HCT116 (cell line): ENCODE results near the gene STT3B. TPM values are rescaled to one million over a fixed set of nuclear protein-coding genes. Genes with fewer than 3 reads are reported as not detected.

Experiments
- ATAC-seq: fragments of 200-7000 bp; cut with Tn5 transposase; 2 replicates; pipeline ENCODE4 v1.9.1; 2020; ENCODE audit warnings: mild to moderate bottlenecking, moderate library complexity
- BruUV-seq: library from RNA; stranded (reverse); fragments of 400-500 nt; replicated peaks from 2 replicates; lab custom pipeline; 2021; lab: Mats Ljungman, UMichigan
- CTCF ChIA-PET: fragments of 300-600 bp; sonication (Branson Sonifier 250); formaldehyde crosslinking; loops from one replicate; lab custom pipeline; 2021; ENCODE audit warnings: antibody characterized with exemption; lab: Charles Lee
- POLR2A ChIA-PET: fragments of 300-600, 350-600 bp; sonication (Branson Sonifier 250); formaldehyde crosslinking; loops from one replicate; lab custom pipeline; 2021; ENCODE audit warnings: antibody characterized with exemption; lab: Charles Lee
- RAD21 ChIA-PET, 2 experiments: fragments of 300-600 bp; sonication (Branson Sonifier 250); formaldehyde crosslinking; loops; one replicate each; lab custom pipeline; 2023; ENCODE audit warnings: low total read pairs in 2 of 2; ENCODE audit not compliant: uncharacterized antibody in 2 of 2, unreplicated experiment in 2 of 2, low non-redundant PET in 1 of 2; lab: Charles Lee
- DNase-seq: peaks from one replicate; pipeline ENCODE4 v3.0.0-alpha.2; 2010; ENCODE audit warnings: low read depth, low spot score
- H2AFZ ChIP-seq: fragments of 200-600 bp; shearing (Covaris generic), sonication (generic); 2 replicates; pipeline ENCODE4 v1.6.1; 2017; ENCODE audit warnings: low read depth, mixed run types, mixed read lengths, antibody characterized with exemption, low read length; ENCODE audit not compliant: poor library complexity, severe bottlenecking
- H3K27ac ChIP-seq: 2 replicates; pipeline ENCODE4 v1.5.1; 2012; ENCODE audit warnings: low read depth, low read length
- H3K27me3 ChIP-seq: fragments of 200-600 bp; sonication (generic); 2 replicates; pipeline ENCODE4 v1.6.1; 2016; ENCODE audit warnings: mixed run types, low read length, mixed read lengths; ENCODE audit not compliant: insufficient read depth
- H3K36me3 ChIP-seq, 2 experiments: fragments of 200-500 bp in 1 of 2; fragments of 200-600 bp in 1 of 2; sonication (Bioruptor generic) in 1 of 2; sonication (generic) in 1 of 2; 2 replicates each; pipeline versions ENCODE4 v1.5.1 to v1.6.1; 2014 to 2016; ENCODE audit warnings: low read length in 2 of 2, inconsistent platforms in 1 of 2, mixed read lengths in 1 of 2, mixed run types in 1 of 2; ENCODE audit not compliant: insufficient read depth in 2 of 2, control insufficient read depth in 1 of 2
- H3K4me1 ChIP-seq, 2 experiments: fragments of 200-600 bp in 1 of 2; sonication (generic) in 1 of 2; 2 replicates each; pipeline versions ENCODE4 v1.5.1 to v1.6.1; 2012 to 2017; ENCODE audit warnings: low read length in 2 of 2, inconsistent platforms in 1 of 2, mild to moderate bottlenecking in 1 of 2, mixed read lengths in 1 of 2, mixed run types in 1 of 2, moderate library complexity in 1 of 2; ENCODE audit not compliant: insufficient read depth in 2 of 2, control insufficient read depth in 1 of 2
- H3K4me2 ChIP-seq: fragments of 200-600 bp; sonication (generic); 2 replicates; pipeline ENCODE4 v1.6.1; 2017; ENCODE audit warnings: mixed run types, low read length, mixed read lengths
- H3K4me3 ChIP-seq, 2 experiments: fragments of 200-600 bp in 1 of 2; sonication (generic) in 1 of 2; replicated peaks in 1 of 2; 2 replicates each; pipeline ENCODE4 v1.5.1; 2011 to 2016; ENCODE audit warnings: low read length in 2 of 2, control low read depth in 1 of 2, low read depth in 1 of 2, mild to moderate bottlenecking in 1 of 2, mixed read lengths in 1 of 2, mixed run types in 1 of 2
- H3K79me2 ChIP-seq: fragments of 200-600 bp; sonication (generic); 2 replicates; pipeline ENCODE4 v1.6.1; 2017; ENCODE audit warnings: mild to moderate bottlenecking, mixed run types, low read length, moderate library complexity, mixed read lengths; ENCODE audit not compliant: insufficient read depth
- H3K9ac ChIP-seq: fragments of 200-600 bp; sonication (generic); 2 replicates; pipeline ENCODE4 v1.6.1; 2016; ENCODE audit warnings: low read length, mixed read lengths
- H3K9me2 ChIP-seq: fragments of 200-600 bp; sonication (generic), shearing (Covaris generic); 2 replicates; pipeline ENCODE4 v1.6.1; 2017; ENCODE audit warnings: mixed run types, mild to moderate bottlenecking, moderate library complexity; ENCODE audit not compliant: insufficient read depth
- H3K9me3 ChIP-seq, 2 experiments: fragments of 200-500 bp in 1 of 2; fragments of 200-600 bp in 1 of 2; sonication (Bioruptor generic) in 1 of 2; sonication (generic) in 1 of 2; 2 replicates each; pipeline ENCODE4 v1.6.1; 2014 to 2017; ENCODE audit warnings: low read length in 2 of 2, mixed read lengths in 2 of 2, inconsistent platforms in 1 of 2, low read depth in 1 of 2, mild to moderate bottlenecking in 1 of 2, mixed run types in 1 of 2, moderate library complexity in 1 of 2; ENCODE audit not compliant: control insufficient read depth in 1 of 2, insufficient read depth in 1 of 2
- H4K20me1 ChIP-seq: fragments of 200-600 bp; sonication (generic), shearing (Covaris generic); 2 replicates; pipeline ENCODE4 v1.6.1; 2017; ENCODE audit warnings: mixed run types, mild to moderate bottlenecking, moderate library complexity; ENCODE audit not compliant: insufficient read depth
- CBX3 ChIP-seq: IDR thresholded peaks from 2 replicates; pipeline ENCODE4 v1.6.1; 2012; ENCODE audit warnings: low read depth
- CTCF ChIP-seq, 3 experiments: fragments of 200-600 bp in 1 of 3; sonication (generic) in 1 of 3; IDR thresholded peaks in 2 of 3; conservative IDR thresholded peaks in 1 of 3; 2 replicates each; pipeline ENCODE4 v1.5.1; 2012 to 2017; ENCODE audit warnings: low read depth in 2 of 3, low read length in 2 of 3, antibody characterized with exemption in 1 of 3, borderline replicate concordance in 1 of 3, control low read depth in 1 of 3, mild to moderate bottlenecking in 1 of 3, mixed read lengths in 1 of 3, mixed run types in 1 of 3, moderate library complexity in 1 of 3; ENCODE audit not compliant: insufficient read depth in 1 of 3
- EGR1 ChIP-seq: IDR thresholded peaks from 2 replicates; pipeline ENCODE4 v1.6.1; 2012; ENCODE audit warnings: low read depth
- ELF1 ChIP-seq: IDR thresholded peaks from 2 replicates; pipeline ENCODE4 v1.6.1; 2012; ENCODE audit warnings: low read depth, borderline replicate concordance
- FOSL1 ChIP-seq: IDR thresholded peaks from 2 replicates; pipeline ENCODE4 v1.6.1; 2012; ENCODE audit warnings: low read depth
- RAD21 ChIP-seq: IDR thresholded peaks from 2 replicates; pipeline ENCODE4 v1.6.1; 2012; ENCODE audit warnings: low read depth, mild to moderate bottlenecking
- SRF ChIP-seq: IDR thresholded peaks from 2 replicates; pipeline ENCODE4 v1.6.1; 2012; ENCODE audit warnings: low read depth
- TCF7L2 ChIP-seq: IDR thresholded peaks from 2 replicates; pipeline ENCODE4 v1.7.0; 2011; ENCODE audit warnings: borderline replicate concordance, inconsistent platforms; ENCODE audit not compliant: insufficient read depth, insufficient read length; ENCODE audit errors: extremely low read depth
- YY1 ChIP-seq: IDR thresholded peaks from 2 replicates; pipeline ENCODE4 v1.6.1; 2011; ENCODE audit warnings: low read length, low read depth, moderate library complexity, mild to moderate bottlenecking; ENCODE audit not compliant: insufficient replicate concordance; ENCODE audit errors: extremely low read depth
- intact Hi-C: fragments of 100-400 bp; cut with micrococcal nuclease; formaldehyde crosslinking; loops from 2 replicates; pipeline ENCODE4 v1.10.0; 2022
- total RNA-seq: library from RNA; stranded (reverse); gene quantifications from one replicate; pipeline ENCODE4 v1.2.1, GENCODE V29; 2021; ENCODE audit not compliant: unreplicated experiment

STT3B gene
- total RNA-seq, 1 experiment from 2014 or later, result 131 TPM

GRCh38 chr3:31606453-31606852, 73.7 kb downstream of the STT3B start:
- Histone ChIP-seq H4K20me1 (peaks cover 5% of the 10 kb centered on the region; the same call in 1 of the 2 replicates), H3K27me3 (no peaks in the 10 kb centered on the region), H3K9me2 (no peaks in the 10 kb centered on the region), H3K9ac (no peak overlapping the region), H2AFZ (no peak overlapping the region), H3K4me3 (no peak overlapping the region), H3K27ac (no peak overlapping the region), H3K9me3 (peaks cover 0 to 7% of the 10 kb centered on the region in 2 experiments; a peak in 1 of 4 replicates), H3K79me2 (peaks cover 83% of the 10 kb centered on the region), H3K36me3 (peaks cover 0 to 22% of the 10 kb centered on the region in 2 experiments; a peak in 2 of 4 replicates)
- CTCF ChIA-PET, result no interaction called here
- BruUV-seq, result no TSS peak
- POLR2A ChIA-PET, result no interaction called here
- intact Hi-C loops, result no loop called here
- RAD21 ChIA-PET, result no interaction called here
- TF ChIP-seq ELF1 (no peak), RAD21 (no peak), CBX3 (peak; percentile 20; the same call in 1 of the 2 replicates), EGR1 (no peak), TCF7L2 (no peak)
- TF ChIP-seq, all 23 proteins: peak for 1
- no peak overlapping the region for H3K4me2 ChIP-seq
- DNase-seq (no peak), ATAC-seq (no peak; the same call in 1 of the 2 replicates)
- H3K4me1 ChIP-seq, result no peaks in the 10 kb centered on the region

- Histone ChIP-seq H3K27me3 (no peaks in the 10 kb centered on the region), H3K4me2 (no peak overlapping the region), H3K36me3 (peaks cover 0 to 7% of the 10 kb centered on the region in 2 experiments; a peak in 2 of 4 replicates), H3K27ac (no peak overlapping the region), H4K20me1 (peaks cover 17% of the 10 kb centered on the region; the same call in 1 of the 2 replicates), H3K79me2 (peaks cover 83% of the 10 kb centered on the region), H2AFZ (no peak overlapping the region), H3K9me3 (peaks cover 0 to 6% of the 10 kb centered on the region in 2 experiments; a peak in 1 of 4 replicates), H3K9me2 (no peaks in the 10 kb centered on the region), H3K9ac (no peak overlapping the region), H3K4me3 (no peak overlapping the region), H3K4me1 (0 out of 4 replicates have a peak, but pooled peaks cover 0 to 5% of the 10 kb centered on the region in 2 experiments)
- ATAC-seq (peak; percentile 53; the same call in 1 of the 2 replicates), DNase-seq (peak; percentile 10)
- intact Hi-C loops, result loop anchor here (1.0 to 2.0 kb wide), 2 partner anchors 158 to 534 kb away; no protein-coding TSS in a partner anchor
- ChIA-PET CTCF (interaction anchor here (0.7 to 1.0 kb wide), 2 partner anchors 156 to 544 kb away, joined by 3 read pairs; no protein-coding TSS in a partner anchor), POLR2A (no interaction called here), RAD21 (interaction anchor here in 1 of 2 experiments (0.6 kb wide), 1 partner anchor 637 kb away, joined by 3 read pairs; no protein-coding TSS in a partner anchor)
- no peak for TF ChIP-seq SRF
- TF ChIP-seq YY1, result no peak
- TF ChIP-seq CTCF (IDR thresholded peaks at IDR 0.05 in 2 of 3, conservative IDR thresholded peaks at IDR 0.05 in 1 of 3; ENCODE audit: borderline replicate concordance in 1 of 3, insufficient read depth in 1 of 3, low read depth in 2 of 3, low read length in 2 of 3), result peak; percentile 52 to 69 (median 53); a peak in 5 of 6 replicates
- TF ChIP-seq EGR1, result no peak
- TF ChIP-seq RAD21, result peak; percentile 66
- no peak for TF ChIP-seq FOSL1
- no TSS peak for BruUV-seq
Observed at GRCh38 chr3:31610700-31611275, 78.1 kb downstream of the STT3B start.
